Activated CD4-positive, alpha-beta T cell treated with anti-CD3 and anti-CD28 coated beads, Interleukin-10, Interleukin-2, amounts not matched to agents 100 ng/mL and 50 ng/mL, durations not matched to agents 16 hours and 8 hours (primary cell): ENCODE data around the gene FRMPD1.
"Not testable (repeated sequence)": the region's sequence is repeated elsewhere in the genome, so short reads cannot be mapped to it uniquely, and the experiment has no call there.

Experiments
- DNase-seq: peaks from one replicate; pipeline ENCODE4 v3.0.0-alpha.2; 2020

The FRMPD1 gene

GRCh38 chr9:37650873-37651768 is at the start of gene FRMPD1:
TSS of gene FRMPD1 (plus strand) at chr9:37650954. CDS start at chr9:37692642, 41,688 bp downstream.
- peak; percentile 67 for DNase-seq

DNA sequence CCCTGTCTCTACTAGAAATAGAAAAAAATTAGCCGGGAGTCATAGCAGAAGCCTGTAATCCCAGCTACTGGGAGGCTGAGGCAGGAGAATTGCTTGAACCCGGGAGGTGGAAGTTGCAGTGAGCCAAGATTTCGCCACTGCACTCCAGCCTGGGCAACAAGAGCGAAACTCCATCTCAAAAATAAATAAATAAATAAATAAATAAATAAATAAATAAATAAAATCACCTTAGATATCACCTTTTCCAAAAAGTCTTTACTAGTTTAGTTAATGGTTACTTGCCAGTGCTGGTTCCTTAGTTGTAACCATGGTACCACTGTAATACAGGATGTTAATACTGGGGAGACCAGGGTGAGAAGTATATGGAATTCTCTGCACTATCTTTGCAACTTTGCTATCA is 48.7 kb upstream of the FRMPD1 start:
- DNase-seq: not testable (repeated sequence)

DNA sequence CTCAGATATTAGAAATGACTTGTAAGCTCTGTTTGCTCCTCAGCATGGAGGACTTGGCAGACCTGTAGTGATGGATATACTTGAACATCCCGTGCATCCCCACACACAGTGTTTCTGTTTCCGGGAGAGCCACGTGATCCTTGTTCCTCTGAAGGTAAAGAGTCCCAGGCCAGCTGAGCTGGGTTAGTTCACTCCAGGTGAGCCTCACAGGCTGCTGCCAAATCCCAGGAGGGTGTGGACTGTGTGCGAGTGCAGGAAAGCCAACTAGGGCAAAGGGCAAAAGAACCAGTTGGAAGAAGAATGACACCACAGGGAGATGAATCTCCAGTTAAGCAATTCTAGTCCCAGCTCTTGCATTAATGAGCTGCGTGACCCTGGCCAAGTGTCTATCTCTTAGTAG is 47.9 kb upstream of the FRMPD1 start:
- DNase-seq: no peak

- no peak for DNase-seq
Observed at GRCh38 chr9:37604296-37604695, 46.5 kb upstream of the FRMPD1 start.

GRCh38 chr9:37608250-37608649 is 42.5 kb upstream of the FRMPD1 start:
- DNase-seq: no peak

DNA sequence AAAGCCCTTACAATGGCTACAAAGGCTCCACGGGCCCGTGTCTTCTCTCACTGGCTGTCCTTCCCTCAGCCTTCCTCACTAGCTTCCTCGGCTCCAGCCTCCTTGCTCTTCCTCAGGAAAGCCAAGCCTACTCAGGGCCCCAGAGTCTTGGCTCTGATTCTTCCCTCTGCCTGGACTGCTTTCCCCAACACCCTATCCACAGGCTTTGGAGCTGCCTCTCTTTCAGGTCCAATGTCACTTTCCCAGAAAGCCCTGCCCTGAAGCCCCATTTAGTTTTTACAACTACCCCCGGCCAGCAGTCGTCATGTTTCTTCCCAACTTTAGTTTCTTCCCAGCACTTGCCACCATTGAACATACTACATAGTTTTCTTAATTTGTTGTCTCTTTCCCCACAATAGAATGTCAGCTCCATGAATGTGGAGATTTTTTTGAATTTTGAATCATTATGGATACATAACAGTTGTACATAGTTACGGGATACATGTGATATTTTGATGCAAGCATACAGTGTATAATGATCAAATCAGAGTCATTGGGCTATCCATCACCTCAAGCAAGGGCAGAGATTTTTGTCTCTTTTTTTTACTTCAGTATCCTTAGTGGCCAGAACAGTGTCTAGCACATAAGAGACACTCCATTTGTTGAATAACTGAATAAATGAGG is 40.9 kb upstream of the FRMPD1 start:
- DNase-seq: no peak

GRCh38 chr9:37611014-37611413 is 39.7 kb upstream of the FRMPD1 start:
- no peak for DNase-seq

- no peak for DNase-seq
Observed at GRCh38 chr9:37611961-37612360, 38.8 kb upstream of the FRMPD1 start.

DNA sequence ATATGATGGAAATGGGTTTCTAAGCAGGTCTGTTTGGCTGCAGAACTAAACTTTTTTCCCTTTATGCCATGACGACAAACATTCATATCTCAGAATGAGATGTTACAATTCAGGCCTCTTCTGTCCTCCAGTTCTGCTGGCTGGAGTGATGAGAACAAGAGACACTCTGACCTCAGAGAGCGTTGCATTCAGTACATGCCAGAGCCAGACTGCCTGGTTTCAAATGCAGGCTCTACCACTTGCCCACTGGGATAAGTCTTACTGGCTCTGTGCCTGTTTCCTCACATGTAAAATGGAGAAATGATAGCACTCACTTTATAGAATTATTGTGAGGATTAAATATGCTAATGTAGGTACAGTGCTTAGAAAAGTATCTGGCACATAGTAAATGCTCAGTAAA is 33.6 kb upstream of the FRMPD1 start:
- DNase-seq: no peak

DNA sequence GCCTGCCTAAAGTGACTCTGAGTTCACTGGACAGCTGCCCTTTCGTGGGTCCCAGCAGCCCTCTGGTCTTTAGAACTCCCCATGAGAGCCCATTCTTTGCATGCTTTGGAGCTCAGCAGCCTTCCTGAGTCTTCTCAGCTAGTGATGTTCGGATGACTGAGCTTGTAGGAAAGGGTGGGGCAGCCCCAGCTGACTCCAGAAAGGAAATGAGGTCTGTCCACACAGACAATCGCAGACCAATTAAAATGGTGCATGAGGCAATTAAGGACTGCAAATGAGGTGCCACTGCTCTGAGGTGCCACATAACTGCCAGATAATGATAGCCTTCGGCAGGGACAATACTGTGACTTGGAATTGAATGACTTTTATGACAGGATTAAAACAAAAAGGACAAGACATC is 32.9 kb upstream of the FRMPD1 start:
- DNase-seq: no peak

DNA sequence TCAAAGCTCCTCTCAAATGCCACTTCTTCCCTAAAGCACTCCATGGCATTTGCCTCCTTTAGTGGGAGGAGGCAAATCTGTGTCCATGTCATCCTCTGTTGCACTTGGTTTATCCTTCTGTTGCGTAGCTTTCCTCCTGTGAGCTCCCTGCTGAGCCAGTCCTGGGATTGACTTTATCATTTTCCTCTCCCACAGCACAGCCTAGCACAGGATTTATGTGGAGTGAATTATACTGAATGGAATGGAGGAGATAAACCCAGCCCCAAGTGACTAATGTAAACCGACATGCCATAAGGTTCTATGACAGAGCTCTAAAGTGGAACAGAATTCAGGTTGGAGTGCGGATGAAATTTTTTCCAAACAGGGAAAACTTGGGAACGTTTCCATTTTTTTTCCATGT is 31.9 kb upstream of the FRMPD1 start:
- DNase-seq: no peak

- DNase-seq: no peak
Observed at GRCh38 chr9:37619806-37620205, 30.9 kb upstream of the FRMPD1 start.

DNA sequence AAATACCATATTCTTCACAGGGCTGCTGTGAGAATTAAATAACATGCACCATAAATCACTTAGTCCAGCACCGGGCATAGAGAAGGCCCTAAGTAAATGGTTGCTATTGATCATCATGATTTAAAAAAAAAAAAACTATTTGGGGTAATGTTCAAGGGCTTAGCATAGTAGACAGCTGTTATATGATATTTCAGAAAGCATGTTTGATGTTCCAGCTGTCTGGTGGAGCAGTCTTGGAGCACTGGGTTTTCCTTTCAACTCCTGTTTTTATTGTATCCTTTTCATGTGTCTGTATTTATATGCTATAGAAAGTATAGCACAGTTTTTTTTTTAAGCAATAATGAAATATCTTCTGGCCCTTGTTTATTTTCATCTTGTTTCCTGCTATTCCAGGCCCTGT is 30.4 kb upstream of the FRMPD1 start:
- no peak for DNase-seq

- no peak for DNase-seq
Observed at GRCh38 chr9:37621273-37622121, 29.3 kb upstream of the FRMPD1 start.

GRCh38 chr9:37622462-37622861 is 28.3 kb upstream of the FRMPD1 start:
- no peak for DNase-seq

- DNase-seq: no peak
Observed at GRCh38 chr9:37623267-37623666, 27.5 kb upstream of the FRMPD1 start.

GRCh38 chr9:37624073-37624472 is 26.7 kb upstream of the FRMPD1 start:
- DNase-seq: no peak

DNA sequence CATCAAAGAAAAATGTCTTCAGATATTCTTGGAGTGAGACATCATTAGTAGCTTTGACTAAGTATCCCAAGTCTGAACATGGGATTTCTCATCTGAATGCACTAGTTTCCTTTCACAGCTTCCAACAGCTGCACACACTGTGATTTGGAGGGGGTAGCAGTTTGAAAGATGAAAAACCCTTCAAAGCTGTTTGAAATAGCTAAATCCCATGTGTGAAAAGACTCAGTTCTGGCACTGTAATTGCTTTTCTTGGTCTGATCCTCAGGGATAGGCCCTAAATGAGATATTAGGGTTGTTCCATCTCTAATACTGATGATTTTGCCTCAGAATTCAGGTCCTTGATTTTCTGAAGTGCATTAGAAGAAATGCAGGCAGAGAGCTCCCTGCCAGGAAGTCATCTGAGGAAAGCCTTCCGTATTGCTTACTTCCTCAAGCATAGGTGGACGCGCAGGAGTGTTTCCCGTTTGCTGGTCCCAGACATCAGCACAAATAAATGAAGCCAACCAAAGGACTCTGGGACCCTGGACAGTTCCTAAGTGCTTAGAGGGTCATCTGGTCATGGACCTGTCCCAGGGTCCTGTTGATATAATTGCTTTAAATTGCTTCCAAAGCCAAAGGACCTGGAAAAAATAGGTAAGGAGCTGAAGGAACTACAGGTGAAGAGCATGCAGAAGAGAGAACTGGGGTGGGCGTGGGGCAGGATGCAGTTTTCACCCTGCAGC is 25.6 kb upstream of the FRMPD1 start:
- DNase-seq: no peak

DNA sequence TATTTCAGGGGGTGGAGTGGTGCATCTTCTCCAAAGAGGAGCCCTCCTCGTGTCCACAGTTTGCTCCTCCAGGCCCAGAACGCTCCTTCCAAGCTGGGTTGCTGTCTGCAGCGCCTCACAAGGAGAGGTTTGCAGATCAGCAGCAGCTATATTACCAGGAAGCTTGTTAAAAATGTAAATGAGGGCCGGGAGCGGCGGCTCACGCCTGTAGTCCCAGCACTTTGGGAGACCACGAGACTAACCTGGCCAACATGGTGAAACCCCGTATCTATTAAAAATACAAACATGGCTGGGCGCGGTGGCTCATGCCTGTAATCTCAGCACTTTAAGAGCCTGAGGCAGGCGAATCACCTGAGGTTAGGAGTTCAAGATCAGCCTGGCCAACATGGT is 25.0 kb upstream of the FRMPD1 start:
- DNase-seq: no peak

- no peak for DNase-seq
Observed at GRCh38 chr9:37626708-37627292, 24.0 kb upstream of the FRMPD1 start.

- DNase-seq: no peak
Observed at GRCh38 chr9:37632479-37632878, 18.3 kb upstream of the FRMPD1 start.

DNA sequence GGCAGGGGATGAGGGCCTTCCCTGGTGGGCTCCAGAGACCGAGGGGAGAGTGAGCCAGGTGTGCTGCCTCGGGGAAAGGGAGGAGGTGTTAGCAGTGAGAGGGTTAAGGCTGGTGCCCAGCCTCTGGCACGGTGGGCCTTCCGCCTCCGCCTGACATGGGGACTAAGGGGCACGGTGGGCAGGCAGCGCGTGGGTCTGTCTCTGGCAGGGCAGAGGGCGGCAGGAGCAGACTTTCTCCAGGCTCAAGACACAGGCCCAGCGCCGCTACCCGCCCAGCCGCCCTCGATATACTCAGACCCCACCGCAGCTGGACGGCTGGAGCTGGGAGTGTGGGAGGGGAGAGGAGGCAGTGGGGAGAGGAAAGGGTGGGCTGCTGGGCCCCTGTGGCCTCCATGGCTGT is 14.9 kb upstream of the FRMPD1 start:
- no peak for DNase-seq
